Liver (tissue), 9 donors: ENCODE measurements around the gene RUSC1. TPM values are rescaled to one million over a fixed set of nuclear protein-coding genes. Genes with fewer than 3 reads are reported as not detected.

ENCODE experiments used
- DNase-seq: peaks from one replicate; pipeline ENCODE4 v3.0.0-alpha.2; 2017; ENCODE audit warnings: low spot score
- H3K27ac ChIP-seq, 2 donors: one replicate each; pipeline ENCODE4 v1.7.0; 2013; ENCODE audit warnings: inconsistent platforms in 2 of 2, low read length in 2 of 2, control low read depth in 1 of 2, low read depth in 1 of 2, mild to moderate bottlenecking in 1 of 2
- H3K27me3 ChIP-seq, 4 donors: one replicate each; pipeline versions ENCODE4 v1.6.1 to v1.7.0; 2013; ENCODE audit warnings: low read length in 3 of 4, inconsistent platforms in 1 of 4, mild to moderate bottlenecking in 1 of 4, moderate library complexity in 1 of 4; ENCODE audit not compliant: control insufficient read depth in 4 of 4, insufficient read depth in 4 of 4
- H3K36me3 ChIP-seq, 4 donors: one replicate each; pipeline versions ENCODE4 v1.6.1 to v1.7.0; 2013; ENCODE audit warnings: low read length in 3 of 4, mild to moderate bottlenecking in 3 of 4, low read depth in 1 of 4, moderate library complexity in 1 of 4; ENCODE audit not compliant: control insufficient read depth in 4 of 4, insufficient read depth in 3 of 4
- H3K4me1 ChIP-seq, 4 donors: one replicate each; pipeline versions ENCODE4 v1.6.1 to v1.7.0; 2013; ENCODE audit warnings: low read length in 3 of 4, mild to moderate bottlenecking in 3 of 4, moderate library complexity in 1 of 4; ENCODE audit not compliant: control insufficient read depth in 4 of 4, insufficient read depth in 4 of 4
- H3K4me3 ChIP-seq, 3 donors: one replicate each; pipeline versions ENCODE4 v1.6.1 to v1.7.0; 2013; ENCODE audit warnings: low read length in 3 of 3, control low read depth in 1 of 3, low read depth in 1 of 3, mild to moderate bottlenecking in 1 of 3
- H3K9ac ChIP-seq, 2 donors: one replicate each; pipeline ENCODE4 v1.7.0; 2013; ENCODE audit warnings: low read length in 2 of 2, mild to moderate bottlenecking in 2 of 2, moderate library complexity in 2 of 2, control low read depth in 1 of 2, low read depth in 1 of 2
- H3K9me3 ChIP-seq, 4 donors: one replicate each; pipeline versions ENCODE4 v1.6.1 to v1.7.0; 2013; ENCODE audit warnings: low read length in 3 of 4; ENCODE audit not compliant: control insufficient read depth in 4 of 4
- CTCF ChIP-seq: fragments of 150-350 bp; IDR thresholded peaks from 2 replicates; pipeline ENCODE4 v1.5.1; 2017; ENCODE audit warnings: improper control_type of control experiment, low read depth, low read length; ENCODE audit not compliant: missing input control
- EGR1 ChIP-seq, 2 donors: IDR thresholded peaks; 2 replicates each; pipeline ENCODE4 v1.6.1; 2016 to 2018; ENCODE audit warnings: antibody characterized with exemption in 2 of 2, low read depth in 2 of 2
- FOXA2 ChIP-seq: IDR thresholded peaks from 2 replicates; pipeline ENCODE4 v1.6.1; 2016; ENCODE audit warnings: antibody characterized with exemption
- GABPA ChIP-seq, 2 donors: IDR thresholded peaks in 1 of 2; conservative IDR thresholded peaks in 1 of 2; 2 replicates each; pipeline ENCODE4 v1.6.1; 2016; ENCODE audit warnings: antibody characterized with exemption in 2 of 2, mild to moderate bottlenecking in 1 of 2, moderate library complexity in 1 of 2
- HNF4A ChIP-seq, 2 donors: conservative IDR thresholded peaks; 2 replicates each; pipeline ENCODE4 v1.6.1; 2016; ENCODE audit warnings: antibody characterized with exemption in 2 of 2, mild to moderate bottlenecking in 2 of 2
- HNF4G ChIP-seq: IDR thresholded peaks from 2 replicates; pipeline ENCODE4 v1.6.1; 2016; ENCODE audit warnings: antibody characterized with exemption
- JUND ChIP-seq, 2 donors: IDR thresholded peaks; 2 replicates each; pipeline ENCODE4 v1.6.1; 2016; ENCODE audit warnings: antibody characterized with exemption in 2 of 2
- MAX ChIP-seq: IDR thresholded peaks from 2 replicates; pipeline ENCODE4 v1.6.1; 2016; ENCODE audit warnings: antibody characterized with exemption
- NR2F2 ChIP-seq: IDR thresholded peaks from 2 replicates; pipeline ENCODE4 v1.6.1; 2016; ENCODE audit warnings: antibody characterized with exemption
- RAD21 ChIP-seq, 2 donors: IDR thresholded peaks; 2 replicates each; pipeline ENCODE4 v1.6.1; 2016; ENCODE audit warnings: antibody characterized with exemption in 2 of 2, mild to moderate bottlenecking in 2 of 2
- RXRA ChIP-seq, 2 donors: IDR thresholded peaks; 2 replicates each; pipeline ENCODE4 v1.6.1; 2017 to 2018; ENCODE audit warnings: antibody characterized with exemption in 2 of 2, mild to moderate bottlenecking in 1 of 2
- TAF1 ChIP-seq: conservative IDR thresholded peaks from 2 replicates; pipeline ENCODE4 v1.6.1; 2016; ENCODE audit warnings: antibody characterized with exemption, mild to moderate bottlenecking
- YY1 ChIP-seq: IDR thresholded peaks from 2 replicates; pipeline ENCODE4 v1.6.1; 2016; ENCODE audit warnings: antibody characterized with exemption, mild to moderate bottlenecking
- ZBTB33 ChIP-seq: IDR thresholded peaks from 2 replicates; pipeline ENCODE4 v1.6.1; 2016; ENCODE audit warnings: antibody characterized with exemption
- whole genome bisulfite sequencing: extraction: QIAGEN DNeasy Blood & Tissue Kit; methylation state at CpG from one replicate; pipeline ENCODE4 v1.1.7; 2013; 5-methylcytosine and 5-hydroxymethylcytosine counted together
- polyA plus RNA-seq, 2 donors: library from polyadenylated mRNA; stranded (reverse) in 1 of 2; unstranded in 1 of 2; fragments of 200-250 nt in 1 of 2; fragments of >200 nt in 1 of 2; fragmentation: Nextera tagmentation in 1 of 2; extraction: Ambion mirVana in 1 of 2; gene quantifications; one replicate each; pipeline versions ENCODE4 v1.2.1 to v1.2.3, GENCODE V29; 2013 to 2015
- total RNA-seq, 2 donors: library from RNA; depleted of rRNA; stranded (reverse); fragments of >200 nt; gene quantifications; one replicate each; pipeline ENCODE4 v1.2.3, GENCODE V29; 2014
- donor health status: healthy.
- donor health status: healthy.
- donor health status: healthy.
- donor health status: healthy.
- donor health status: healthy.

RUSC1 gene
- total and polyA plus RNA-seq, 4 donors, result 3.9 to 6.7 (median 5.7) TPM

- peaks cover 2 to 35% (median 22%) of the 10 kb centered on the region in 4 donors for H3K4me1 ChIP-seq
- TF ChIP-seq RAD21 (IDR thresholded peaks at IDR 0.05) (peak in 1 of 2 donors; percentile 44), HNF4A (conservative IDR thresholded peaks at IDR 0.05) (no peak)
- peak; percentile 58 for DNase-seq
- H3K9me3 ChIP-seq, result no peaks in the 10 kb centered on the region
- peaks cover 0 to 7% (median under 1%) of the 10 kb centered on the region in 4 donors for H3K36me3 ChIP-seq
- peak overlapping the region; percentile 18 to 61 for H3K9ac ChIP-seq
- H3K27ac ChIP-seq, result peak overlapping the region; percentile 90 to 93
- no peaks in the 10 kb centered on the region for H3K27me3 ChIP-seq
- WGBS, result 20% methylated on average over 59 of the region's 59 CpGs
- peak overlapping the region; percentile 74 to 81 (median 78) for H3K4me3 ChIP-seq
These were observed 4.3 kb downstream of the RUSC1 start for GRCh38 chr1:155324717-155325602.

- H3K9ac ChIP-seq, result no peak overlapping the region
These were observed 4.9 kb downstream of the RUSC1 start for GRCh38 chr1:155325603-155325893.

GRCh38 chr1:155326020-155326526 lies 5.4 kb downstream of the RUSC1 start:
- Histone ChIP-seq H3K36me3 (peaks cover 5 to 18% (median 9%) of the 10 kb centered on the region in 4 donors), H3K27ac (no peak overlapping the region), H3K9me3 (no peaks in the 10 kb centered on the region), H3K4me3 (no peak overlapping the region), H3K4me1 (peaks cover 2 to 30% (median 22%) of the 10 kb centered on the region in 4 donors), H3K27me3 (no peaks in the 10 kb centered on the region), H3K9ac (no peak overlapping the region)
- DNase-seq, result no peak
- TF ChIP-seq CTCF, result no peak
- no peak for TF ChIP-seq GABPA (IDR thresholded peaks at IDR 0.05 in 1 of 2, conservative IDR thresholded peaks at IDR 0.05 in 1 of 2)
- no peak for TF ChIP-seq FOXA2
- no peak for TF ChIP-seq RXRA (IDR thresholded peaks at IDR 0.05)
- no peak for TF ChIP-seq TAF1
- TF ChIP-seq JUND (IDR thresholded peaks at IDR 0.05), result no peak
- TF ChIP-seq ZBTB33, result no peak
- TF ChIP-seq NR2F2, result no peak
- TF ChIP-seq EGR1 (IDR thresholded peaks at IDR 0.05; ENCODE audit: low read depth in 2 of 2), result no peak
- no peak for TF ChIP-seq HNF4G
- TF ChIP-seq MAX, result no peak
- WGBS, result 87% methylated on average over 6 of the region's 6 CpGs

More at GRCh38 chr1:155325603-155325893, 4.9 kb downstream of the RUSC1 start:
- no peaks in the 10 kb centered on the region for H3K9me3 ChIP-seq
- DNase-seq, result no peak
- no peak overlapping the region for H3K4me3 ChIP-seq
- H3K36me3 ChIP-seq, result peaks cover 3 to 13% (median 5%) of the 10 kb centered on the region in 4 donors
- no peaks in the 10 kb centered on the region for H3K27me3 ChIP-seq
- H3K27ac ChIP-seq, result no peak overlapping the region
- 78% methylated on average over 6 of the region's 6 CpGs for WGBS
- no peak for TF ChIP-seq NR2F2
- TF ChIP-seq ZBTB33, result no peak
- TF ChIP-seq HNF4G, result no peak
- no peak for TF ChIP-seq YY1
- peaks cover 2 to 35% (median 22%) of the 10 kb centered on the region in 4 donors for H3K4me1 ChIP-seq
